ENCODE results near the gene SSTR1.

GRCh38 chr14:38175658-38176057, 32.0 kb upstream of the SSTR1 start:
- no peak for TF ChIP-seq CTCF (IDR thresholded peaks at IDR 0.05)
- no peak for TF ChIP-seq EZH2phosphoT487 (IDR thresholded peaks at IDR 0.05)
- no peak for TF ChIP-seq EZH2 (IDR thresholded peaks at IDR 0.05)
